DOHH2 (cell line): ENCODE results near the gene NANOS1.
A peak's percentile ranks its signal among the peaks of the same experiment; 100 is the strongest.

Source experiments
- H3F3A ChIP-seq: fragments of 200-600 bp; sonication (generic), shearing (Covaris generic); 2 replicates; pipeline ENCODE4 v1.6.0; 2016; ENCODE audit warnings: antibody characterized with exemption, mild to moderate bottlenecking; ENCODE audit not compliant: control insufficient read depth, insufficient read depth
- H3K27ac ChIP-seq: fragments of 200-600 bp; sonication (generic); 2 replicates; pipeline ENCODE4 v1.5.1; 2014; ENCODE audit warnings: low read depth, mild to moderate bottlenecking, low read length, moderate library complexity
- H3K27me3 ChIP-seq: fragments of 200-600 bp; sonication (generic); 2 replicates; pipeline ENCODE4 v1.6.1; 2014; ENCODE audit warnings: mild to moderate bottlenecking, low read length, mixed read lengths; ENCODE audit not compliant: control insufficient read depth
- H3K36me3 ChIP-seq: fragments of 200-600 bp; sonication (generic); 2 replicates; pipeline ENCODE4 v1.6.1; 2014; ENCODE audit warnings: mild to moderate bottlenecking, low read length, moderate library complexity, mixed read lengths; ENCODE audit not compliant: control insufficient read depth
- H3K4me1 ChIP-seq: fragments of 200-600 bp; sonication (generic); 2 replicates; pipeline ENCODE4 v1.6.1; 2014; ENCODE audit warnings: mild to moderate bottlenecking, low read length, mixed read lengths; ENCODE audit not compliant: control insufficient read depth
- H3K4me2 ChIP-seq: fragments of 200-600 bp; sonication (generic); 2 replicates; pipeline ENCODE4 v1.6.0; 2014; ENCODE audit warnings: mild to moderate bottlenecking, low read length, moderate library complexity
- H3K4me3 ChIP-seq: fragments of 200-600 bp; sonication (generic); 2 replicates; pipeline ENCODE4 v1.5.1; 2014; ENCODE audit warnings: mild to moderate bottlenecking, low read length, mixed read lengths
- H3K79me2 ChIP-seq: fragments of 200-600 bp; sonication (generic); 2 replicates; pipeline ENCODE4 v1.6.1; 2014; ENCODE audit warnings: mild to moderate bottlenecking, low read length, mixed read lengths; ENCODE audit not compliant: control insufficient read depth
- H3K9me2 ChIP-seq: fragments of 200-600 bp; sonication (generic); replicated peaks from 2 replicates; pipeline ENCODE4 v1.6.1; 2014; ENCODE audit warnings: mild to moderate bottlenecking, low read length, mixed read lengths; ENCODE audit not compliant: control insufficient read depth
- H3K9me3 ChIP-seq: fragments of 200-600 bp; sonication (generic); 2 replicates; pipeline ENCODE4 v1.6.1; 2014; ENCODE audit warnings: antibody characterized with exemption, low read length, mixed read lengths; ENCODE audit not compliant: control insufficient read depth, insufficient read depth
- H4K20me1 ChIP-seq: fragments of 200-600 bp; sonication (generic); 2 replicates; pipeline ENCODE4 v1.6.0; 2014; ENCODE audit warnings: low read depth, mild to moderate bottlenecking, antibody characterized with exemption, low read length, moderate library complexity; ENCODE audit not compliant: control insufficient read depth, insufficient read depth
- EZH2phosphoT487 ChIP-seq: fragments of 200-600 bp; sonication (generic); IDR thresholded peaks from 2 replicates; pipeline ENCODE4 v1.6.1; 2017; ENCODE audit warnings: borderline replicate concordance, mild to moderate bottlenecking, antibody characterized with exemption, low read length, moderate library complexity, mixed read lengths
- TF ChIP-seq, protein P1 (sequence below): fragments of 200-600 bp; sonication (generic); IDR thresholded peaks from one replicate; pipeline ENCODE4 v1.5.1; 2014; ENCODE audit warnings: antibody characterized with exemption, mild to moderate bottlenecking, low read depth, low read length; ENCODE audit not compliant: poor library complexity, severe bottlenecking

Gene NANOS1

DNA sequence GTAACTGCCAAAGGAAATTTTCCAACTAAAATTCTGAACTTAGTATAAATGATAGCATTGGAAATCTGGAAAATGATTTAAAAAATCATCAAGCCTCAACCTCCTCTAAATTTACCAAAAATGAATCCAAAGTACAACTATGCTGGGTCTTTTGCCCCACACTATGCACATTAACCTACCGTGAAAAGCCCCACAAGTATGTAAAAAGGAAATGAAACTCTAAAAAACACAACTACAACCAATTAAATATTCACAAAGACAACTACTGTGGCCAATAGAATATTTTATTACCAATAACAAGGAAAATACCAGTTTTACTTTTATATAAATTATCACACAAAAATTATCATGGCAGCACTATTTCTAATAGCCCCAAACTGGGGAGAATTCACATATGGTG lies 31.8 kb downstream of the NANOS1 start:
- H3K4me1 ChIP-seq, result peaks cover 16% of the 10 kb centered on the region
- no peaks in the 10 kb centered on the region for H3K9me2 ChIP-seq
- H3F3A ChIP-seq, result peaks cover 52% of the 10 kb centered on the region
- peaks cover 18% of the 10 kb centered on the region for H4K20me1 ChIP-seq
- no peak overlapping the region for H3K4me2 ChIP-seq
- peaks cover 99% of the 10 kb centered on the region for H3K36me3 ChIP-seq
- H3K4me3 ChIP-seq, result no peak overlapping the region
- H3K9me3 ChIP-seq, result no peaks in the 10 kb centered on the region
- 0 out of 2 replicates have a peak overlapping the region, but pooled peaks have one; percentile 17 for H3K27ac ChIP-seq
- H3K79me2 ChIP-seq, result peaks cover 94% of the 10 kb centered on the region
- no peaks in the 10 kb centered on the region for H3K27me3 ChIP-seq
- TF ChIP-seq, protein P1, sequence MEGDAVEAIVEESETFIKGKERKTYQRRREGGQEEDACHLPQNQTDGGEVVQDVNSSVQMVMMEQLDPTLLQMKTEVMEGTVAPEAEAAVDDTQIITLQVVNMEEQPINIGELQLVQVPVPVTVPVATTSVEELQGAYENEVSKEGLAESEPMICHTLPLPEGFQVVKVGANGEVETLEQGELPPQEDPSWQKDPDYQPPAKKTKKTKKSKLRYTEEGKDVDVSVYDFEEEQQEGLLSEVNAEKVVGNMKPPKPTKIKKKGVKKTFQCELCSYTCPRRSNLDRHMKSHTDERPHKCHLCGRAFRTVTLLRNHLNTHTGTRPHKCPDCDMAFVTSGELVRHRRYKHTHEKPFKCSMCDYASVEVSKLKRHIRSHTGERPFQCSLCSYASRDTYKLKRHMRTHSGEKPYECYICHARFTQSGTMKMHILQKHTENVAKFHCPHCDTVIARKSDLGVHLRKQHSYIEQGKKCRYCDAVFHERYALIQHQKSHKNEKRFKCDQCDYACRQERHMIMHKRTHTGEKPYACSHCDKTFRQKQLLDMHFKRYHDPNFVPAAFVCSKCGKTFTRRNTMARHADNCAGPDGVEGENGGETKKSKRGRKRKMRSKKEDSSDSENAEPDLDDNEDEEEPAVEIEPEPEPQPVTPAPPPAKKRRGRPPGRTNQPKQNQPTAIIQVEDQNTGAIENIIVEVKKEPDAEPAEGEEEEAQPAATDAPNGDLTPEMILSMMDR, result no peak
- no peak for TF ChIP-seq EZH2phosphoT487

DNA sequence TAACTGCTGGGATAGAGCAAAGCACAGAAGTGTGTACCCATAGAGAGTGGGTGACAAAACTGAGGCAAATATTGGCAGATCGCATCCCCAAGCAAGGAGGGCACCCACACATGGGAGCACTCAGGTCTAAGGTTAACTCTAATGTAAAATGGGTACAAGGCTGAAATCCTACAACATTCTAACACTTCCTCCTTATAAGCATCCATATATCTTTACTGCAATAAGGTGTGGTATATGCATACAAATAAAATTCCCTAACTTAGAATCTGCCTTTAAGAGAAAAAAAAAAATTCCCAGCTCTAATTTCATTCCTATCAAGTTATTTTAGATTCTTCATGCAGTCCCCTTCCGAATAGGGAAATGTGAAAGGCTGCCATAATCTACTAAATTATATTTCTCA lies 32.4 kb downstream of the NANOS1 start:
- Histone ChIP-seq H3K9me2 (no peaks in the 10 kb centered on the region), H3K4me1 (peaks cover 16% of the 10 kb centered on the region), H3K27me3 (no peaks in the 10 kb centered on the region), H4K20me1 (peaks cover 22% of the 10 kb centered on the region), H3K4me3 (no peak overlapping the region), H3K79me2 (peaks cover 94% of the 10 kb centered on the region), H3K4me2 (no peak overlapping the region), H3K27ac (no peak overlapping the region), H3F3A (peaks cover 46% of the 10 kb centered on the region), H3K9me3 (no peaks in the 10 kb centered on the region), H3K36me3 (peaks cover 99% of the 10 kb centered on the region)
- TF ChIP-seq, protein P1, result no peak
- no peak for TF ChIP-seq EZH2phosphoT487

DNA sequence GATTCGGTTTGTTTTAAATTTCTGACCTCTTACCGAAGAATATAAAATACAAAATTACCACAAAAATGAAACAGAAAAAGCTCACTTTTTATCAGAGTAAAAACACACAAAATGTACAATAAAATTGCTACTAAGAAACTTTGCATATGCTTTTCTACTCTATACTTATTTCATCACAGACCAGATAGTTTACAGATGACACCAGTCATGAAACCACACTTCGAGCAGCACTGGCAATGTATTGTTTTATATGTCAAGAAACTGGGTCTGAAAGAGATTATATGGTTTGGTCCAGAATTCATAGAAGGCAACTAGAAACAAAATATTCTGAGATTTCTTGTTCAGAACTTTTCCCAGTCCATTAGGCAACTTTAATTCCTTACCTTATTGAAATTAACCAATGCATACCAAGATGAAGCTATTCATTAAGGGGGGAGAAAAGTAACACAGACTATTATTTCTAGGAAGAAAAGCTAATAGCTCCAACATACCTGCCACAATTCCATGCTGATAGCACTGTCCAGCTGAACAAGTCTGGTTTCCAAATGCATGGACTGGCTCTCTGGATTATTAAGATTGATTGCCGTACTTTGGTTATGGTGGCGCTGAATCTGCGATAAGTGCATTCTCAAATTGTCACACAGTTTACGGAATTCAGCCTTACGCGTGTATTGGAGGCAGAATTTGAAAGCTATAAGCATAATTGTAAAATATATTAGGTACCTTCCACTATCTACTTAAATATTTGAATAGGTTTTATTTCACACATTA lies 41.1 kb downstream of the NANOS1 start:
- no peak overlapping the region for H3K4me2 ChIP-seq
- H3K27ac ChIP-seq, result no peak overlapping the region
- H3K9me2 ChIP-seq, result no peaks in the 10 kb centered on the region
- peaks cover 86% of the 10 kb centered on the region for H3K36me3 ChIP-seq
- TF ChIP-seq EZH2phosphoT487, result no peak
- TF ChIP-seq, protein P1, result no peak
- peaks cover 33% of the 10 kb centered on the region for H4K20me1 ChIP-seq
- no peaks in the 10 kb centered on the region for H3K9me3 ChIP-seq
- peaks cover 7% of the 10 kb centered on the region; the same call in 1 of the 2 replicates for H3K4me1 ChIP-seq
- H3K27me3 ChIP-seq, result no peaks in the 10 kb centered on the region
- H3K4me3 ChIP-seq, result no peak overlapping the region
- H3F3A ChIP-seq, result peaks cover 22% of the 10 kb centered on the region
- peaks cover 96% of the 10 kb centered on the region for H3K79me2 ChIP-seq
